ENCODE results near the gene HSPE1. TPM values are rescaled to one million over a fixed set of nuclear protein-coding genes. Genes with fewer than 3 reads are reported as not detected.

Gene HSPE1
- polyA plus RNA-seq, 3 donors: 25.2 to 46.2 (median 44.9) TPM

- H3K4me1 Mint-ChIP-seq: peaks cover 33% of the 10 kb centered on the region
- Histone ChIP-seq H3K4me3 (replicated peaks in 1 of 3; ENCODE audit: low read depth in 2 of 3, low read length in 3 of 3) (no peak overlapping the region), H3K9ac (ENCODE audit: insufficient read depth, low read length, poor library complexity, severe bottlenecking) (no peak overlapping the region)
Observed at GRCh38 chr2:197502201-197502600, 2.0 kb downstream of the HSPE1 start.

DNA sequence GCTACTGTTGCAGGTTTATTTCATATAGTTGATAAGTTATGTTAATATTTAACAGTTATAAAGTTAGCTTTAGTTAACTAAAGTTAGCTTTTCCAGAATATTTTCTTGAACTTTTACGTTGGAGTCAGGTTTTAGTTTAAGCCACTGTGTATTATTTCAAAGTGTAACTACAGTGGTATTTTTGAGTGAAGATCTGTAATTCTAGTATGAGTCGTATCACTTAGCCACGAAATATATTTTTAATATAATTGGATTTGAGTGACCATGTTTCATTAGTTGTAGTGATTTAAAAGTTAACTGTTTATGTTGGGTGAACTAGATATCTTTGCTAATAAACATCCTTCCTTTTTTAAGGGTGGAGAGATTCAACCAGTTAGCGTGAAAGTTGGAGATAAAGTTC is 2.5 kb downstream of the HSPE1 start:
- H3K9me3 Mint-ChIP-seq: no peaks in the 10 kb centered on the region
- no peaks in the 10 kb centered on the region for H3K9me3 ChIP-seq (replicated peaks in 1 of 2; ENCODE audit: control insufficient read depth in 1 of 2, insufficient read depth in 1 of 2, low read length in 2 of 2)
- no peak for DNase-seq
- no peak overlapping the region for H3K27ac ChIP-seq (ENCODE audit: low read depth in 1 of 2, low read length in 2 of 2)
- no peak overlapping the region for H3K4me2 ChIP-seq (replicated peaks; ENCODE audit: extremely low read depth, low read length, poor library complexity, severe bottlenecking)
- H3K4me3 Mint-ChIP-seq: no peak overlapping the region
- peaks cover 56% of the 10 kb centered on the region for H3K79me2 ChIP-seq (ENCODE audit: insufficient read depth, low read length)
- no peak overlapping the region for H3K9ac ChIP-seq (ENCODE audit: insufficient read depth, low read length, poor library complexity, severe bottlenecking)
- TF ChIP-seq, protein P1, sequence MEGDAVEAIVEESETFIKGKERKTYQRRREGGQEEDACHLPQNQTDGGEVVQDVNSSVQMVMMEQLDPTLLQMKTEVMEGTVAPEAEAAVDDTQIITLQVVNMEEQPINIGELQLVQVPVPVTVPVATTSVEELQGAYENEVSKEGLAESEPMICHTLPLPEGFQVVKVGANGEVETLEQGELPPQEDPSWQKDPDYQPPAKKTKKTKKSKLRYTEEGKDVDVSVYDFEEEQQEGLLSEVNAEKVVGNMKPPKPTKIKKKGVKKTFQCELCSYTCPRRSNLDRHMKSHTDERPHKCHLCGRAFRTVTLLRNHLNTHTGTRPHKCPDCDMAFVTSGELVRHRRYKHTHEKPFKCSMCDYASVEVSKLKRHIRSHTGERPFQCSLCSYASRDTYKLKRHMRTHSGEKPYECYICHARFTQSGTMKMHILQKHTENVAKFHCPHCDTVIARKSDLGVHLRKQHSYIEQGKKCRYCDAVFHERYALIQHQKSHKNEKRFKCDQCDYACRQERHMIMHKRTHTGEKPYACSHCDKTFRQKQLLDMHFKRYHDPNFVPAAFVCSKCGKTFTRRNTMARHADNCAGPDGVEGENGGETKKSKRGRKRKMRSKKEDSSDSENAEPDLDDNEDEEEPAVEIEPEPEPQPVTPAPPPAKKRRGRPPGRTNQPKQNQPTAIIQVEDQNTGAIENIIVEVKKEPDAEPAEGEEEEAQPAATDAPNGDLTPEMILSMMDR (IDR thresholded peaks at IDR 0.05): no peak
- no peaks in the 10 kb centered on the region for H3K27me3 ChIP-seq (ENCODE audit: control insufficient read depth in 2 of 2, insufficient read depth in 2 of 2, low read length in 2 of 2)
- H3K4me1 ChIP-seq (ENCODE audit: control insufficient read depth in 1 of 2, insufficient read depth in 2 of 2, low read length in 2 of 2): peaks cover 22 to 36% of the 10 kb centered on the region in 2 donors
- H3K4me3 ChIP-seq (replicated peaks in 1 of 3; ENCODE audit: low read depth in 2 of 3, low read length in 3 of 3): no peak overlapping the region
- intact Hi-C loops (cut with micrococcal nuclease): loop anchor here in 1 of 2 donors (5.0 kb wide), 1 partner anchor 65 kb away; the partner anchor contains the start of gene SF3B1
- peaks cover 28% of the 10 kb centered on the region for H3K4me1 Mint-ChIP-seq
- WGBS (ENCODE audit: insufficient coverage): no CpG with 5 or more reads among the region's 4 CpGs
- peaks cover 13 to 28% of the 10 kb centered on the region in 2 donors for H3K36me3 Mint-ChIP-seq
- H3K36me3 ChIP-seq (replicated peaks in 1 of 2; ENCODE audit: control insufficient read depth in 1 of 2, insufficient read depth in 2 of 2, low read length in 2 of 2): peaks cover 10 to 27% of the 10 kb centered on the region in 2 donors
- peak overlapping the region in 1 of 7 donors; percentile 54 for H3K27ac Mint-ChIP-seq
- H3K27me3 Mint-ChIP-seq (ENCODE audit: low read depth in 3 of 3): no peaks in the 10 kb centered on the region
- no peak overlapping the region for H2AFZ ChIP-seq (ENCODE audit: insufficient read depth, low read depth, low read length, poor library complexity, severe bottlenecking)
- peaks cover 15% of the 10 kb centered on the region for H4K20me1 ChIP-seq (ENCODE audit: insufficient read depth, low read length)

More at GRCh38 chr2:197502201-197502600, 2.0 kb downstream of the HSPE1 start:
- peak overlapping the region in 3 of 7 donors; percentile 28 to 54 (median 41) for H3K27ac Mint-ChIP-seq
- intact Hi-C loops (cut with micrococcal nuclease): loop anchor here in 1 of 2 donors (5.0 kb wide), 1 partner anchor 65 kb away; the partner anchor contains the start of gene SF3B1
- H3K9me3 Mint-ChIP-seq: no peaks in the 10 kb centered on the region
- Histone ChIP-seq H2AFZ (ENCODE audit: insufficient read depth, low read depth, low read length, poor library complexity, severe bottlenecking) (no peak overlapping the region), H3K27ac (ENCODE audit: low read depth in 1 of 2, low read length in 2 of 2) (peak overlapping the region in 1 of 2 donors; percentile 3), H4K20me1 (ENCODE audit: insufficient read depth, low read length) (peaks cover 16% of the 10 kb centered on the region), H3K79me2 (ENCODE audit: insufficient read depth, low read length) (peaks cover 61% of the 10 kb centered on the region), H3K4me1 (ENCODE audit: control insufficient read depth in 1 of 2, insufficient read depth in 2 of 2, low read length in 2 of 2) (peaks cover 22 to 38% of the 10 kb centered on the region in 2 donors), H3K36me3 (replicated peaks in 1 of 2; ENCODE audit: control insufficient read depth in 1 of 2, insufficient read depth in 2 of 2, low read length in 2 of 2) (peaks cover 10 to 32% of the 10 kb centered on the region in 2 donors), H3K9me3 (replicated peaks in 1 of 2; ENCODE audit: control insufficient read depth in 1 of 2, insufficient read depth in 1 of 2, low read length in 2 of 2) (no peaks in the 10 kb centered on the region), H3K4me2 (replicated peaks; ENCODE audit: extremely low read depth, low read length, poor library complexity, severe bottlenecking) (no peak overlapping the region), H3K27me3 (ENCODE audit: control insufficient read depth in 2 of 2, insufficient read depth in 2 of 2, low read length in 2 of 2) (no peaks in the 10 kb centered on the region)
- TF ChIP-seq, protein P1 (IDR thresholded peaks at IDR 0.05): no peak
- no peak overlapping the region for H3K4me3 Mint-ChIP-seq
- H3K36me3 Mint-ChIP-seq: peaks cover 16 to 26% of the 10 kb centered on the region in 2 donors
- no peak for DNase-seq
- H3K27me3 Mint-ChIP-seq (ENCODE audit: low read depth in 3 of 3): no peaks in the 10 kb centered on the region
- WGBS (ENCODE audit: insufficient coverage): no CpG with 5 or more reads among the region's 4 CpGs
